ENCODE measurements around the gene TTYH3. TPM values are rescaled to one million over a fixed set of nuclear protein-coding genes. Genes with fewer than 3 reads are reported as not detected.

TTYH3 gene
- total and polyA plus RNA-seq, 2 of the 8 experiments (the other 6 are each of a cell fraction or from before 2014, with no cell fraction given): 66.2 to 169 TPM

GRCh38 chr7:2606539-2606936, 25.2 kb upstream of the TTYH3 start:
- Histone ChIP-seq H2AFZ (ENCODE audit: low read length) (no peak overlapping the region), H3K36me3 (ENCODE audit: control insufficient read depth in 2 of 4, insufficient read depth in 4 of 4, low read length in 3 of 4) (no peaks in the 10 kb centered on the region), H2BK5ac (ENCODE audit: low read depth, low read length) (no peak overlapping the region; the same call in 1 of the 2 replicates), H3K9me3 (ENCODE audit: insufficient read depth in 2 of 2, low read depth in 1 of 2, low read length in 1 of 2) (no peaks in the 10 kb centered on the region), H3K4me3 (ENCODE audit: extremely low read depth in 1 of 4, insufficient read depth in 2 of 4, low read depth in 3 of 4, low read length in 4 of 4) (no peak overlapping the region), H3K18ac (ENCODE audit: extremely low read depth, low read length) (no peak overlapping the region), H3K4ac (replicated peaks; ENCODE audit: insufficient read length, low read depth, low read length) (no peak overlapping the region), H4K5ac (ENCODE audit: insufficient read length, low read depth, low read length) (no peak overlapping the region), H3K56ac (replicated peaks; ENCODE audit: insufficient read length, low read depth, low read length) (no peak overlapping the region), H2BK15ac (ENCODE audit: low read length) (0 out of 2 replicates have a peak overlapping the region, but pooled peaks have one; percentile 16), H3K27ac (ENCODE audit: low read depth, low read length) (no peak overlapping the region), H4K91ac (replicated peaks; ENCODE audit: insufficient read length, low read length) (no peak overlapping the region), H2BK20ac (ENCODE audit: low read length) (no peak overlapping the region), H3K14ac (ENCODE audit: insufficient read length) (no peak overlapping the region), H3K4me1 (replicated peaks in 1 of 4; ENCODE audit: control insufficient read depth in 3 of 4, insufficient read depth in 4 of 4, low read length in 3 of 4) (peaks cover 0 to 7% (median 0%) of the 10 kb centered on the region in 4 experiments; a peak in 2 of 7 replicates), H2AK5ac (ENCODE audit: low read depth, low read length) (no peak overlapping the region), H4K8ac (ENCODE audit: extremely low read depth, insufficient read depth, low read length) (no peak overlapping the region; the same call in 1 of the 2 replicates), H3K9ac (replicated peaks in 1 of 4; ENCODE audit: extremely low read depth in 1 of 4, low read depth in 3 of 4, low read length in 3 of 4) (no peak overlapping the region), H3K79me2 (ENCODE audit: control insufficient read depth in 1 of 2, insufficient read depth in 2 of 2, low read length in 2 of 2) (no peaks in the 10 kb centered on the region), H2BK12ac (ENCODE audit: low read depth, low read length) (no peak overlapping the region), H3K23ac (ENCODE audit: insufficient read length) (no peak overlapping the region), H3K4me2 (ENCODE audit: insufficient read depth in 1 of 2, low read depth in 2 of 2, low read length in 2 of 2) (no peak overlapping the region), H3K23me2 (ENCODE audit: low read depth, low read length) (no peaks in the 10 kb centered on the region), H3K27me3 (replicated peaks in 1 of 4; ENCODE audit: control insufficient read depth in 3 of 4, extremely low read depth in 1 of 4, insufficient read depth in 3 of 4, low read length in 3 of 4) (no peaks in the 10 kb centered on the region), H3K79me1 (ENCODE audit: low read depth, low read length) (no peaks in the 10 kb centered on the region; the same call in 1 of the 2 replicates), H4K20me1 (replicated peaks in 1 of 2; ENCODE audit: control insufficient read depth in 1 of 2, insufficient read depth in 2 of 2, low read length in 2 of 2) (no peaks in the 10 kb centered on the region), H2BK120ac (replicated peaks; ENCODE audit: low read depth, low read length) (no peak overlapping the region)
- WGBS, 2 experiments (ENCODE audit: extremely low coverage in 1 of 2, insufficient coverage in 1 of 2, insufficient read length in 1 of 2, insufficient replicate concordance in 2 of 2, low coverage in 1 of 2, low lambda C conversion rate in 2 of 2, missing lambda C conversion rate in 1 of 2): 90% methylated on average over 16 of the region's 16 CpGs; no CpG with 5 or more reads in 1 of the 2 experiments
- DNase-seq (ENCODE audit: low read depth in 1 of 2, low spot score in 2 of 2): no peak
- ChIA-PET CTCF (ENCODE audit: partially characterized antibody) (interaction anchor here (1.2 to 5.7 kb wide), 8 partner anchors 16 to 308 kb away, joined by 3 to 30 read pairs (median 11); partner anchors contain the start of gene TTYH3), POLR2A (ENCODE audit: partially characterized antibody) (interaction anchor here (2.0 kb wide), 1 partner anchor 38 kb away, joined by 9 read pairs; no protein-coding TSS in a partner anchor)
- no peak for FAIRE-seq
- TF ChIP-seq ZNF274 (IDR thresholded peaks at IDR 0.05; ENCODE audit: borderline replicate concordance, extremely low read depth, low read length) (no peak), CBX5 (IDR thresholded peaks at IDR 0.05; ENCODE audit: low read depth, low read length) (no peak), TEAD4 (IDR thresholded peaks at IDR 0.05; ENCODE audit: low read depth, low read length) (no peak)

All from H1 (cell line).